Jurkat, Clone E6-1 (cell line): Measurements from ENCODE around the gene FNDC1.

Experiments used
- DNase-seq: peaks from one replicate; pipeline ENCODE4 v3.0.0-alpha.2; 2011; ENCODE audit warnings: low read depth, low spot score
- H3K4me3 ChIP-seq: 2 replicates; pipeline ENCODE4 v1.5.1; 2011; ENCODE audit warnings: mild to moderate bottlenecking, low read length, control low read depth, moderate library complexity

Gene FNDC1

GRCh38 chr6:159298840-159299239 is 129.6 kb downstream of the FNDC1 start:
- no peak overlapping the region for H3K4me3 ChIP-seq
- no peak for DNase-seq

- no peak for DNase-seq
- H3K4me3 ChIP-seq = no peak overlapping the region
These were observed 130.4 kb downstream of the FNDC1 start for GRCh38 chr6:159299566-159299965.

- no peak for DNase-seq
- H3K4me3 ChIP-seq = no peak overlapping the region
These were observed 132.1 kb downstream of the FNDC1 start for GRCh38 chr6:159301277-159301676.

DNA sequence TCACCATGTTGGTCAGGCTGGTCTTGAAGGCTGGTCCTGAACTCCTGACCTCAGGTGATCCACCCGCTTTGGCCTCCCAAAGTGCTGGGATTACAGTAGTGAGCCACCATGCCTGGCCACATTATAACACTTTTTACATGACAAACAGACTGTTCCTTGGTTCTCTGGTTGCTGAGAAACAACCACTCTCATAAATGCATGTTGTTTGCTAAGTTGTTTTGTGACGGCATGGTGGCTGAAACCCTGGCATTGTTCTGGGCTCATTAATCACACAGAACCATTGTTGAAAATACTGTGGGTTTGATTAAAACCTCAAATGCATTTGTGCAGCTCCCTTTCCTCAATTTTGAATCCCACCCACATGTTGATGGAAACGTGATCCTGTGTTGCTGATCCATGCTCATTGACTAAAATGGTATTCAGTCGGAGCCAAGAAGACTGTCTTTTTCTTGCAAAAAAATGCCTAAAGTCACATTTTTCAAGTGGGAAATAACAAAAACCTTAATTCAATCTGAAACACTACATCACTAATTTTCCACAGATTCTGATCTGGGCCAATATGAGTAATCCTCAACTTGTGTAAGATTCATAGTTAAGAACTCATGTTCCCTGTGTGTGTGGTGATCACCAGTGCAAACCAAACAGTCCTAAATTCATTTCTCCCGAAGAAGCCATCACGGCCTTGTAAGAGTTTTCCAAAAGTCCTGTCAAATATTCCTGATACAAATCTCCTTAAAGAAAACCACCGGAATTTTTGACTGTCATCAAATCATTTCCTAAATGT is 132.8 kb downstream of the FNDC1 start:
- no peak for DNase-seq
- H3K4me3 ChIP-seq = no peak overlapping the region

GRCh38 chr6:159302594-159302992 is 133.4 kb downstream of the FNDC1 start:
- no peak for DNase-seq
- no peak overlapping the region for H3K4me3 ChIP-seq

DNA sequence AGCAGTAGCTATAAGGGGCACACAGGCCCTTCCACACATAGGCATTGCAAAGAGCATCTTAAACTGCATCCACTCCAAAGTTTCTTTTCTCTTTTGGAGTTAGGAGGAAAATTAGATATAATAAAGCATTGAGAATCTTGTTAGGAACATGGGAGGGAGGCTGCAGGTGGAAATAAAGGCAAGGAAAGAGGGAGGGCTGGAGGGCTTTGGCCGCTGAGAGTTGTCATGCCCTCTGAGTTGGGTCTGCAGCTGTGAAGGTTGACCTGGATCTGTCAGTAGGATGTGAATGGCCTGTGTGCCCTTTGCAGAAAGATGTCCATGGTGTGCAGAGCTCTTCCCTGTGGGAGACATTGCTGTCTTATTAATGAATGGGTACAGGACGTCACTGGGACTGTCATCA is 134.0 kb downstream of the FNDC1 start:
- no peak overlapping the region for H3K4me3 ChIP-seq
- no peak for DNase-seq

- no peak overlapping the region for H3K4me3 ChIP-seq
These were observed 134.6 kb downstream of the FNDC1 start for GRCh38 chr6:159303784-159304183.

DNA sequence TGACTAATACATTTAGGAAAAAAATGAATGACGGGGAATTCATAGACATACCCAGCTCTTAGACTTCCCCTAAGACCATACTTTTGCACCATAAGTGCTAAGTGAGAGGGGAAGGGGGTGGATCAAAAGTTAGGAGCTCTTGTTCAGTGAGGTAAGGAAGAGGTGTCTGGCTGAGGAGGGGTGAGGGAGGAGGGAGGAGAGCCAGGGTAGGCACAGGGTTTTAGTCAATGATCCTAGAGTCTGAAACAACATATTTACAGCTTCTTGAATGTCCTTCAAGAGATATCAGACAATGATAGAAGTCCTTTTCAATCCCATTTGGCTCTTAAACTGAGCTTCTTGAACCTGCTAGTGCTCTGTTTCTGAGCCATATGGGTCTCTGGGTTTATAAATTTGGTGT is 135.4 kb downstream of the FNDC1 start:
- no peak overlapping the region for H3K4me3 ChIP-seq
- no peak for DNase-seq

More at GRCh38 chr6:159303784-159304183, 134.6 kb downstream of the FNDC1 start:
- no peak for DNase-seq

DNA sequence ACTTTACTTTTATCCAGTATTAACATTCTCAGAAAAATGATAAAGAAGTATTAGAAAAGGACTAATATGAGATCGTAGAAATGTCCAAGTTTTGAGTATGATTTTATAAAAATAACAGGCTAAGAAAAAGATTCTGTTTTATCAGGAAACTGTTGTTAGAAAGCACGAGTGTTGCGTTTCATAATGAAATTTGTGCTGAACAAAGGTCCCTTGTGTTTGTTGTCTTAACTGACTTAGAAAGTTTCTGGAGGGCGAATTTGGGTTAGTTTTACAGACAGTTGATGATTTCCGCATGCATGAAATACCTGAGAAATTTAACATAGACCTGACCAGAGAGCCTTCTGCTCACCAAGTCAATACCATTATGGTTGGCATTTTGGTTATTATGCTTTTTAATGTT is 136.0 kb downstream of the FNDC1 start:
- DNase-seq = no peak
- no peak overlapping the region for H3K4me3 ChIP-seq

DNA sequence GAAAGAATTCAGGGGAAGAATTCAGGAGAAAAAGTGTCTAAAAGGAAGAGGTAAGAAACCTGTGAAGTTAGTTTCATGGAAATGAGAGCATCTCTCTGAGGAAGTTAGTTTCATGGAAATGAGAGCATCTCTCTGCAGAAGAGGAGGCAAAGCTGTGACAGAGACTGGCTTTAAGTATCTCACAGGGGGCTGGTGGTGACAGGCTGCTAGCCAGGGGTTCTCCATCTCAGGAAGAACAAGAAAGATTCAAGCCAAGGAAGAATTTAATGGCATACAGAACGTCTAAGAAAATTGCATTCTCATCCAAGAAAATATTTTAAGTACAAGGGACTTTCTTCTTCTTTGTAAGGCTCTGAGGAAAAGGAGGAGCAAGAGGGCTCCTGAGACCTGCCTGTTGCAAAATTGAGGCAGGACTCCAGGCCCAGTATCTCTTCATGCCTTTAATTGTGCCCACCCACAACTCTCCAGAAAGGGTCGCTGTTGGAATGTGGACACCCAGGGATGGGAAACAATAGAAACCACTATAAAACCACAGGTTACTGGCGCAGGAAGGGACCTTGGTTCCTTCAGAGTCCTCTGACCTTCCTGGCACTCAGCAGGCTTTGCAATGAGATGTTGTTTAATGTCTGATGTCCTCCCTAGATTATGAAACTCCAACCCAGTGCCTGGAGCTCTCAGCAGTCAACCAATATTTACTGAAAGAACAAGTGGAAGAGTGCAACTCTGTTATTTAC is 136.8 kb downstream of the FNDC1 start:
- H3K4me3 ChIP-seq = no peak overlapping the region
- no peak for DNase-seq

- no peak overlapping the region for H3K4me3 ChIP-seq
- DNase-seq = no peak
These were observed 138.1 kb downstream of the FNDC1 start for GRCh38 chr6:159307246-159307790.

DNA sequence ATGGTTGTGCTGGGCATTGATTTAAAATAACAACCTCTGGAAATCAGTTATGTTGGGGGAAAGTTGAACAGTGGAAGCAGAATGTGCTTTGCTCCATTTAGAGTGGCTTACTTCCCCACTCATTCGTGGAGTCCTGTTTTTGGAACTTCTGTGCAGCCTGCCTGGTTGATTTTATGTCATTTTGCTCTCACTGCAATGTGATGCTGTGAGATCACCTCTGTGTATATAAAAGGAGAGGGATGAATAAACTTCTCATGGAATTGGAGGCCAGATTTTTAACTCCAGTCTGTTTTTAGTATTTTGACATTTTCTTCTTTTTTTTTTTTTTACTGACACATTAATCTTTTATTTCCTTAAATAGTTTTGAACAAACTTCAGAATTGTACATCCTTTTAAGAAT is 139.0 kb downstream of the FNDC1 start:
- no peak for DNase-seq
- no peak overlapping the region for H3K4me3 ChIP-seq

- no peak overlapping the region for H3K4me3 ChIP-seq
These were observed 140.5 kb downstream of the FNDC1 start for GRCh38 chr6:159309723-159310122.

DNA sequence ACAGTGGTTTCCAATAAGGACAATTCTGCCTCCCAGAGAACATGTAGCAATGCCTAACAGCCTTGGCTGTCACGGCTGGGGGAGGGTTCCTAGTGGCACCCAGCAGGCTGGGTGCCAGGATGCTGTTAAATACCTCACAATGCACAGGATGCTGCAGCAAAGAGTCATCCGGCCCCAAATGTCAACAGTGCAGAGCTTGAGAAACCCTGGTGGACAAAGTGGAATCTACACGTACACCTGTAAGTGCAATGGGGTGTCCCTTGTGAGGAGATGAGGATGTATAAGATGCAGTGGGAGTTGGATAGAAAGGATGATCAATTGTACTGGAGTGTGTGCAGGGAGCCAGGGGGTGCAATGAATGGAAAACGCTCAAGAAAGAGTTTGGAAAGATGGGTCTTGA is 142.4 kb downstream of the FNDC1 start:
- DNase-seq = peak; percentile 39
- no peak overlapping the region for H3K4me3 ChIP-seq

More at GRCh38 chr6:159309723-159310122, 140.5 kb downstream of the FNDC1 start:
- DNase-seq = no peak

DNA sequence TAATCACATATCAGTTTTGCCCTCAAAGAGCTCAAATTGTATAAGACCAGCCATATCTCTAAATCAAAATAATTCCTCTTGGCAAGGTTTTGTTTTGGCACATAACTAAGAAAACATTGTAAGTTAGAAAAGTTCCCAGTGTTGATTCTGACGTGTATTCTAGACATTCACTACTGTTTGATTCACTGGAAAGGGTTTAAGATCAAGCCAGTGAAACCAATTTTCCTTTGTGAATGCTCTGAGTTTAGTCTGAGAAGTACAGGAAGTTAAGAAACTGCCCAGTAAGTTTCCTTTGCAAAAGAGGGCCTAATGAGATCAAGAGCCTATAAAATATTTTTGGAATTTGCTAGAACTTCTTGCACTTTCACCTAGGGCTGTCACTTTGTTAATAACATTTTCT is 143.0 kb downstream of the FNDC1 start:
- DNase-seq = no peak
- no peak overlapping the region for H3K4me3 ChIP-seq

GRCh38 chr6:159313018-159313417 is 143.8 kb downstream of the FNDC1 start:
- DNase-seq = no peak
- no peak overlapping the region for H3K4me3 ChIP-seq

DNA sequence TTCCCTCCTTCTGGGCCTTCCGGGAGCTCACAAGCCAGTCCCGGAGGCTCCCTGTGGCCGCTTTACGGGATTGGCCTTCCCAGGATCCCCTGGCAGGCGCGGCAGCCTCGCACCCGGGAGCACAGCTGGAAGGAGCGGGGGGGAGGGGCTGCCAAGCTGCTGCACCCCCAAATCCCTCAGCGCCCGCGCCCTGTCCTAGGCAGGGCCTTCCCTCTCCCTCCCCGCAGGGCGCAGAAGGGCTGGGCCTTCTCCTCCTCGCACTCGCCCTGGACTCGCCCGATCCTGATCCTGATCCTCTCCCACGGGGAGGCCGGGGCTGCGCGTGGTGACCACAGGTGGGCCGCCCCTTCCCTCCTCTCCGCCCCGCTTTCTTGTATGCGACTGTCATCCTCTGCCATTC is 146.4 kb downstream of the FNDC1 start:
- DNase-seq = no peak
- H3K4me3 ChIP-seq = no peak overlapping the region

DNA sequence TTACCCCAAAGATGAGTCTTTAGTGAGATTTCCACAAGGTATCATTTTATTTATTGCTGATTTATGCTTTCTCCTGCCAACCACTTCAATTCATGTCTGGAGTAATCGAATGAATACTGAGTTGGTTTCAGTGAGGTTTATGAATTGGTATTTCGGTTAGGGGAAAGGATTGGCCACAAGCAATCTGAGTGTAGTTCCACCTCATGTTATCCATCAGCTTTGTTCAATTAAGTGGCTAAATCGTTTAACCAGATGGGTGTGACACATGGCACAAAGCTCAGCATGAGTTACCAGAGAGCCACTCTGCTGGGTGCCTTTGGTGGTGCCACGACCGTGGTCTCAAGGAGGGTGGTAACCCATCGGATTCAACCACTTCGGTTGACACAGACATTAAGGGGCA is 148.2 kb downstream of the FNDC1 start:
- no peak overlapping the region for H3K4me3 ChIP-seq
- no peak for DNase-seq

GRCh38 chr6:159321267-159321666 is 152.1 kb downstream of the FNDC1 start:
- DNase-seq = no peak

More at GRCh38 chr6:159321267-159321666, 152.1 kb downstream of the FNDC1 start:
- H3K4me3 ChIP-seq = no peak overlapping the region
